Amniotic stem cell (primary cell): ENCODE results near the gene CASP9.
"Not testable (repeated sequence)": the region's sequence is repeated elsewhere in the genome, so short reads cannot be mapped to it uniquely, and the experiment has no call there.

Experiments used
- DNase-seq: peaks from one replicate; lab custom pipeline; 2025; lab: John Stamatoyannopoulos, UW

CASP9 gene

GRCh38 chr1:15469361-15469760, 54.7 kb downstream of the CASP9 start:
- DNase-seq: no peak

DNA sequence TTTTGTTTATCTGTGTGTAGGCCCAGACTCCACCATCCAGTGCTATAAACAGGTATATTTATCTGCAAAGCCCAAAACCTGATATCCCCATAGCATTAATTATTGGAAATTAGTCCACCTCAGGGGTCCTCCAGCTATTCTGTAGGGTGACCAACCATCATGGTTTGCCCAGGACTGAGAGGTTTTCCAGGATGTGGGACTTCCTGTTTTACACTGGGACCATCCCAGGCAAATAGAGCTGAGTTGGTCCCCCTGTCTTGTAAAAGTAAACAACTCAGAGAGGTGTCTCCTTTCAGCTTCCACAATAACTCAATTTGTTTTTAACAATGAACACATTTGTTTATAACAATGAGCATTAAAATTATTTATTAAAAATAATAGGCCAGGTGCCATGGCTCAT, 55.9 kb downstream of the CASP9 start:
- no peak for DNase-seq

GRCh38 chr1:15466955-15467625, 56.9 kb downstream of the CASP9 start:
- not testable (repeated sequence) for DNase-seq

DNA sequence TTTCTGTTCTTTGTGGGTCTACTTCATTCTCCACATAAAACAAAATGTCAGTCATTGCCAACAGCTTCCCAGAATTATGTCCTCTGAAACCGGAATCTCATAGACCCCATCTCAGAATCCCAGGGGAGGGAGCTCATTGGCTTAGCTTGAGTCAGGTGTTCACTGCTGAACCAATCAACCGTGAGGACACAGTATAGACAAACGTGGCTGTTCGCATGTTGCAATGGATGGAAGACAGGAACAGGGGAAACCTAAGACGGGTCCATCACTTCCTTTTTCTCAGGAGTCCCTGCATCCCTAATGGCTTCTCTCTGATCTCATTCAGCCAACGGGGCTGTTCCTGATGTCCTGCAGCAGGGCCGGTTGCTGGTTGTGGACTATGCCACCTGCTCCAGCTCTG, 58.3 kb downstream of the CASP9 start:
- no peak for DNase-seq

- not testable (repeated sequence) for DNase-seq
Measured at GRCh38 chr1:15463926-15464322, 60.1 kb downstream of the CASP9 start.

DNA sequence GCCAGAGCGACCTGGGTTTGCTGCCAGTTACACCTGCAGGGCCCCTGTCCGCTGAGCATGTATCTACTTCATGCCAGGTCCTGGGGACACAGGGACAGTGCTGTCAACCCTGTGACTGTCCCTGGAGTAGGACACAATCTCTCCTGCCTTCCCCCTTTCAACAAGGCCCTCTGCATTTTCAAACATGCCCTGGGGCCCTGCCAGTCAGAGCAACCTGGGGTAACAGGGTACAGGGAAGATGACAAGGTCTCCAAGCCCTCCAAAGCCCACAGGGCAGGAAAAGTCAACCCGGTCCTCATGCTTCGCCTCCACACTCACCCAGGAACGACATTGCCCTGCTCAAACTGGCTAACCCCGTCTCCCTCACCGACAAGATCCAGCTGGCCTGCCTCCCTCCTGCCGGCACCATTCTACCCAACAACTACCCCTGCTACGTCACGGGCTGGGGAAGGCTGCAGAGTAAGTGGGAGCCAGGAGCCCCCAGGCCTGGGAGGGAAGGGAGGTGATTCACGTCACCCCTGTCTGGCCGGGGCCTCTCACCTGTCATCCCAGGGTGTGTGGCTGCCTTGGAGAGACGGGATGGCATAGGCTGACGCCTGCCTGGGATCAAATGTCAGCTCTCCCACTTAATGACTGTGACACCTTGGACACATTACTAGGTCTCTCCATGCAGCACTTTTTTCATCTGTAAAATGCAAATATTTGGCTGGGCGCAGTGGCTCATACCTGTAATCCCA, 60.8 kb downstream of the CASP9 start:
- not testable (repeated sequence) for DNase-seq

DNA sequence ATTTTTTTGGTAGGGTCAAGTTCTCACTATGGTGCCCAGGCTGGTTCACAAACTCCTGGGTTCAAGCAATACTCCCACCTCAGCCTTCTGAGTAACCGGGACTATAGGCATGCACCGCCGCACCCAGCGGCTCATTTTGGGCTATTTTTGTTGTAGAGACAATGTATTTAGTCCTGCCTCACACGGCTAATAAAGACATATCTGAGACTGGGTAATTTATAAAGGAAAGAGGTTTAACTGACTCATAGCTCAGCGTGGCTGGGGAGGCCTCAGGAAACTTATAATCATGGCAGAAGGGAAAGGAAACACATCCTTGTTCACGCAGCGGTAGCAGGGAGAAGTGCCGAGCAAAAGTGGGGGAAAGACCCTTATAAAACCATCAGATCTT, 63.3 kb downstream of the CASP9 start:
- DNase-seq: no peak

GRCh38 chr1:15459771-15460707, 64.0 kb downstream of the CASP9 start:
- DNase-seq: no peak

DNA sequence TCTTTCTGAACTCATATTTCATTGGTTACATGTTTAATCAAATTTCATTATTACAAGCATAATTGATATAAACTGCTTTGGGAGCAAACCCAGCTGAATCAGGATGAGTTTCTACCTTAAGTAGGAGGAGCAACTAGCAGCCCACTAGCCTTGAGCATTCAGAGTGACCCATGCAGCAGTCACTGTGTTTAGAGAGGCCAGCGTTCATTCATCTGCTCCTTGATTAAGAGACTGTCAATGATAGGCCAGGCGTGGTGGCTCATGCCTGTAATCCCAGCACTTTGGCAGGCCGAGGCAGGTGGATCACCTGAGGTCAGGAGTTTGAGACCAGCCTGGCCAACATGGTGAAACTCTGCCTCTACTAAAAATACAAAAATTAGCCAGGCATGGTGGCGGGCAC, 65.6 kb downstream of the CASP9 start:
- not testable (repeated sequence) for DNase-seq

DNA sequence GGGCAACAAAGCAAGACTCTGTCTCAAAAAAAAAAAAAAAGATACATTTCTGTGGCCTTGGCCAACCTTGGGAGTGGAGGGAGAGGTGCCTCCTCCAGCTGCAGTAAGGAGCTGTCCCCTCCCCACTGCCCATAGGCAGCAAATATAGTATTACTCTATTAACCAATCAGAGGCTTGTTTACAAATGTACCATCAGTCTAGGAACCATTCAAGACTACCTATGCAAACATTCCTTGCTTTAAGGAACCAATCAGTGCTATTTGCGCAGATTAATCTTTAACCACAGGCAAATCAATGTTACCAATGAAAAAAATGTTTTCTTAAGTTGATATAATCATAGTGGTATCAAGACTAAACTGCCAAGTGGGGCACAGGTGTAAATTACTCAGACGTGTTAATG, 66.4 kb downstream of the CASP9 start:
- no peak for DNase-seq

- DNase-seq: no peak
Measured at GRCh38 chr1:15456313-15456954, 67.6 kb downstream of the CASP9 start, which contains the start of gene CELA2A. Gene CELA2A (plus strand): TSS chr1:15456732. CDS start chr1:15456754, 22 bp downstream.

GRCh38 chr1:15455522-15455921, 68.5 kb downstream of the CASP9 start:
- no peak for DNase-seq

DNA sequence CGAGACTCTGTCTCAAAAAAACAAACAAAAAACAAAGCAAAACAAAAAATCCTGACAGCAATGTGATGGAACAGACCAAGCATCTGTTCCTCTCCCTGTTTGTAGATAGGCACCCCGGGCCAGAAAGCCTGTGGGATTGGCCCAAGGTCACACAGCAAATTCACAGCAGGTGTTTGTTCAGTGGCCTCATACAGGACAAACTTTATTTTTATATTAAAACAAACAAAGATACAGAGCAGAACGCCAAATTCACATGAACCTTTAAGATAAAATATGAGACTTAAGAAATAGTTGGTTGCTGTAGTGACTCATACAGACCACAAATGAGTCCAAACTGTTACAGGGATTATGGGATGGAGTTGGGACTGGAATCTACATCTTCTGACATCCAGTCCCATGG, 69.8 kb downstream of the CASP9 start:
- no peak for DNase-seq

DNA sequence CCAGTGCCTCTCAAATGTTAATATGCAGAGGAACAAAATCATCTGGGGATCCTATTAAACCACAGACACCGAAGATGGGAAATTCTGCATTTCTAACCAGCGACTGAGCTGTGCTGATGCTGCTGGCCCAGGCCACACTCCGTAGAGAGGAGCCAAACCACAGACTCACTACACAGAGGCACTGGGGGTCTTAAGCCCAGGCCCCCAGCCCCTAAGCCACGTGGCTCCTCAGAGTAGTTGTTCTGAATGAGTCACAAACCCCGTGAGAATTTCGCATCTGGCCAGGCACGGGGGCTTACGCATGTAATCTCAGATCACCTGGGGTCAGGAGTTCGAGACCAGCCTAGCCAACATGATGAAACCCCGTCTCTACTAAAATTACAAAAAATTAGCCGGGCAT, 70.3 kb downstream of the CASP9 start:
- DNase-seq: no peak

DNA sequence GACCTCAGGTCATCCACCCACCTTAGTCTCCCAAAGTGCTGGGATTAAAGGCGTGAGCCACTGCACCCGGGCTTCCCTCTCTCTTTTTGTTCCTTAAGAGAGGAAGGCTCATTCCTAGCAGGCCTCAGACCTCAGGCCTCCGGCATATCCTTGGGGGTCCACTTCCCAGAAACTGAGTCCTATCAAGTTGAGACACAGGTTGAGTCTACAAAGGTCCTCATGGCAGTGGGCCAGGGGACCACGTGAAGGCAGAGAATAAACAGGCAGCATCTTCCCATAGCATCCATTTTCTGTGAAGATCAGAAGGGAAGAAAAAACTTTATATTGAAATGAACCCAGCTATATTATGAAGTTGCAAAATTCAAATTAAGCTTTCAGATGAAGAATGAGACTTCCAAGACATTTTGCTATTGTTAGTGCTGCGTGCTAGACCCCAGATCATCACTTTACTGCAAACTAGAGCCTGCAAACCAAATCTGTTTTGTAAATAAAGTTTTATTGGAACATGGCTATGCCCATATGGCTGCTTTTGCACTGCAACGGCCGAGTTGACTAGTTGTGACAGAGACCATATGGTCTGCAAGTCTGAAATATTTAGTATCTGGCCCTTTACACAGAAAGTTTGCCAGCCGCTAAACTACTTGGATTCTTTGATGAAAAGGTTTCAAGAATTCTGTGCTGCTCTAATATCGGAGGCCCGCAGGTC, 71.0 kb downstream of the CASP9 start:
- no peak for DNase-seq

- no peak for DNase-seq
Measured at GRCh38 chr1:15452216-15452615, 71.8 kb downstream of the CASP9 start.

- DNase-seq: no peak
Measured at GRCh38 chr1:15451014-15451722, 72.8 kb downstream of the CASP9 start.

DNA sequence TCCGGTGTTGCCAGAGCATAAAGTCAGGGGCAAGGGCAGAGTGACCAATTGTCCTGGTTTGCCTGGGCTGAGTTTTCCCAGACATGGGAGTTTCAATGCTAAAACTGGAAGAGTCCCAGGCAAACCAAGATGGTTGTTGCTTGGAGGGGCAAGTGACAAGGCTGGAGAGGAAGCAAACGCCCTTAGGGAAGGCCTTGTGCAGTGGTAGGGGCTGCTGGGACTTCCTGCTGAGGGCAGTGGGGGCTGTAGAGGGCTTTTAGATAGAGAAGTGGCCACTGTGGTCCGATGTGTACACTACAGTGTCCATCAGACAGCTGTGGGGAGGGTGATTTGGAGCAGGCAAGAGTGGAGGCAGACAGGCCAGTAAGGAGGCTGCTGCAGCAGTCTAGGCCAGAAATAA, 74.4 kb downstream of the CASP9 start:
- no peak for DNase-seq

DNA sequence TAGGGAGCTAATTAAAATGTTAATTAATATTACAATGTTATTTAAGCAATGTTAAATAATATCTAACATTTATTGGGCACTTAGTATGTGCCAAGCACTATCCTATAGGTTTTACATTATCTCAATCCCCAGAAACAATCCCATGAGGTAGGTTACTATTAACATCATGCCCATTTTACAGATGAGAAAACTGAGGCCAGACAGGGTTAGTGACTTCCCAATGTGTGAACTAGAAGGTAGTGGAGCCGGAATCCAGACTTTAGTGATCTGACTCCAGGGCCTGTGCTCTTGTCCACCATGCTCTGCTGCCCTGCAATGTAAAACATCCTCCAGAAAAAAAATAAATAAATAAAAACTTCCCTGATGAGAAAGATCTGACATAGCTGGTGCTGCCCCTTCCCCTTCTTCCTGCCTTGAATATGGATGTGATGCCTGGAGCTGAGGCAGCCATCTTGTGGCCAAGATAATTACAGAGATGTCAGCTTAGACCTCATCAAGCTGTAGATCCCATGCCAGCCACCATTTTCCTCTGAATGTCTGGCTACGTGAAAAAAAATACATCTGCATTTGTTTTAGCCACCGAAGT, 75.0 kb downstream of the CASP9 start:
- DNase-seq: no peak

GRCh38 chr1:15446212-15446611, 77.8 kb downstream of the CASP9 start:
- no peak for DNase-seq
